T-helper 2 cell treated with Interferon-gamma antibody and Interleukin-4, amounts not matched to agents 5 μg/mL and 100 μg/mL, for 36 hours (primary cell): ENCODE data around the gene CSNK1D.
A peak's percentile ranks its signal among the peaks of the same experiment; 100 is the strongest.

ENCODE experiments used
- DNase-seq: peaks from one replicate; pipeline ENCODE4 v3.0.0; 2021; ENCODE audit warnings: low spot score
- H3K27ac Mint-ChIP-seq: one replicate; pipeline ENCODE4 v1.8.0; 2021; ENCODE audit warnings: mild to moderate bottlenecking, mixed read lengths
- H3K27me3 Mint-ChIP-seq: one replicate; pipeline ENCODE4 v1.8.0; 2021; ENCODE audit warnings: low read depth, mixed read lengths
- H3K36me3 Mint-ChIP-seq: one replicate; pipeline ENCODE4 v1.8.0; 2021; ENCODE audit warnings: low read depth, mixed read lengths
- H3K4me1 Mint-ChIP-seq: one replicate; pipeline ENCODE4 v1.8.0; 2021; ENCODE audit warnings: low read depth, mixed read lengths
- H3K4me3 Mint-ChIP-seq: one replicate; pipeline ENCODE4 v1.8.0; 2022; ENCODE audit warnings: mild to moderate bottlenecking, moderate library complexity, mixed read lengths
- H3K9me3 Mint-ChIP-seq: one replicate; pipeline ENCODE4 v1.8.0; 2021; ENCODE audit warnings: mixed read lengths

The CSNK1D gene

GRCh38 chr17:82241926-82242697, 31.4 kb downstream of the CSNK1D start:
- peaks cover 21% of the 10 kb centered on the region for H3K4me1 Mint-ChIP-seq

GRCh38 chr17:82241183-82241925, 32.1 kb downstream of the CSNK1D start:
- no peaks in the 10 kb centered on the region for H3K27me3 Mint-ChIP-seq
- no peaks in the 10 kb centered on the region for H3K9me3 Mint-ChIP-seq
- H3K36me3 Mint-ChIP-seq: peaks cover 46% of the 10 kb centered on the region
- H3K4me1 Mint-ChIP-seq: peaks cover 21% of the 10 kb centered on the region
- no peak overlapping the region for H3K4me3 Mint-ChIP-seq
- DNase-seq: no peak
- H3K27ac Mint-ChIP-seq: peak overlapping the region; percentile 57

More at GRCh38 chr17:82241926-82242697, 31.4 kb downstream of the CSNK1D start:
- peaks cover 49% of the 10 kb centered on the region for H3K36me3 Mint-ChIP-seq
- H3K4me3 Mint-ChIP-seq: no peak overlapping the region
- H3K27ac Mint-ChIP-seq: peak overlapping the region; percentile 57
- no peaks in the 10 kb centered on the region for H3K9me3 Mint-ChIP-seq
- H3K27me3 Mint-ChIP-seq: no peaks in the 10 kb centered on the region
- no peak for DNase-seq

GRCh38 chr17:82240506-82241182, 32.9 kb downstream of the CSNK1D start:
- Mint-ChIP-seq H3K27ac (peak overlapping the region; percentile 78), H3K36me3 (peaks cover 40% of the 10 kb centered on the region), H3K4me3 (peak overlapping the region; percentile 34), H3K4me1 (peaks cover 25% of the 10 kb centered on the region), H3K27me3 (no peaks in the 10 kb centered on the region), H3K9me3 (no peaks in the 10 kb centered on the region)
- DNase-seq: no peak

GRCh38 chr17:82239926-82240505, 33.5 kb downstream of the CSNK1D start:
- no peaks in the 10 kb centered on the region for H3K27me3 Mint-ChIP-seq
- DNase-seq: no peak
- no peaks in the 10 kb centered on the region for H3K9me3 Mint-ChIP-seq
- H3K36me3 Mint-ChIP-seq: peaks cover 34% of the 10 kb centered on the region
- H3K4me3 Mint-ChIP-seq: peak overlapping the region; percentile 34
- H3K4me1 Mint-ChIP-seq: peaks cover 25% of the 10 kb centered on the region
- H3K27ac Mint-ChIP-seq: peak overlapping the region; percentile 78

- H3K27ac Mint-ChIP-seq: no peak overlapping the region
- no peaks in the 10 kb centered on the region for H3K9me3 Mint-ChIP-seq
- no peaks in the 10 kb centered on the region for H3K27me3 Mint-ChIP-seq
- DNase-seq: no peak
- H3K36me3 Mint-ChIP-seq: peaks cover 28% of the 10 kb centered on the region
- peaks cover 25% of the 10 kb centered on the region for H3K4me1 Mint-ChIP-seq
- peak overlapping the region; percentile 15 for H3K4me3 Mint-ChIP-seq
These were observed 34.0 kb downstream of the CSNK1D start for GRCh38 chr17:82239401-82239925.

GRCh38 chr17:82238472-82239201, 34.9 kb downstream of the CSNK1D start:
- Mint-ChIP-seq H3K27ac (peak overlapping the region; percentile 77), H3K4me1 (peaks cover 25% of the 10 kb centered on the region), H3K27me3 (no peaks in the 10 kb centered on the region), H3K9me3 (no peaks in the 10 kb centered on the region), H3K4me3 (peak overlapping the region; percentile 76), H3K36me3 (peaks cover 20% of the 10 kb centered on the region)
- DNase-seq: peak; percentile 71

- Mint-ChIP-seq H3K4me1 (peaks cover 29% of the 10 kb centered on the region), H3K27me3 (no peaks in the 10 kb centered on the region), H3K4me3 (peak overlapping the region; percentile 18), H3K36me3 (peaks cover 21% of the 10 kb centered on the region), H3K9me3 (no peaks in the 10 kb centered on the region), H3K27ac (peak overlapping the region; percentile 62)
- DNase-seq: no peak
These were observed 35.6 kb downstream of the CSNK1D start for GRCh38 chr17:82237746-82238471.

GRCh38 chr17:82237083-82237745, 36.3 kb downstream of the CSNK1D start:
- Mint-ChIP-seq H3K9me3 (no peaks in the 10 kb centered on the region), H3K4me1 (peaks cover 26% of the 10 kb centered on the region), H3K27ac (no peak overlapping the region), H3K4me3 (no peak overlapping the region), H3K27me3 (no peaks in the 10 kb centered on the region), H3K36me3 (peaks cover 18% of the 10 kb centered on the region)
- DNase-seq: no peak

- Mint-ChIP-seq H3K4me1 (peaks cover 26% of the 10 kb centered on the region), H3K9me3 (no peaks in the 10 kb centered on the region), H3K36me3 (peaks cover 15% of the 10 kb centered on the region), H3K27ac (peak overlapping the region; percentile 26), H3K4me3 (no peak overlapping the region), H3K27me3 (no peaks in the 10 kb centered on the region)
- peak; percentile 62 for DNase-seq
These were observed 37.1 kb downstream of the CSNK1D start for GRCh38 chr17:82236142-82236971.

GRCh38 chr17:82235775-82236141, 37.7 kb downstream of the CSNK1D start:
- Mint-ChIP-seq H3K9me3 (no peaks in the 10 kb centered on the region), H3K27ac (peak overlapping the region; percentile 26), H3K4me3 (no peak overlapping the region), H3K36me3 (peaks cover 14% of the 10 kb centered on the region), H3K4me1 (peaks cover 26% of the 10 kb centered on the region), H3K27me3 (no peaks in the 10 kb centered on the region)
- no peak for DNase-seq

- H3K9me3 Mint-ChIP-seq: no peaks in the 10 kb centered on the region
- H3K4me3 Mint-ChIP-seq: no peak overlapping the region
- DNase-seq: no peak
- H3K36me3 Mint-ChIP-seq: peaks cover 10% of the 10 kb centered on the region
- no peaks in the 10 kb centered on the region for H3K27me3 Mint-ChIP-seq
- H3K27ac Mint-ChIP-seq: no peak overlapping the region
- H3K4me1 Mint-ChIP-seq: peaks cover 20% of the 10 kb centered on the region
These were observed 38.3 kb downstream of the CSNK1D start for GRCh38 chr17:82235056-82235774.
